SK-N-SH treated with all-trans-retinoic acid at 6 μM for 48 hours (cell line): ENCODE results near the gene PASK.

ENCODE experiments used
- ATAC-seq: fragments of 200-7000 bp; cut with Tn5 transposase; 3 replicates; pipeline ENCODE4 v1.9.1; 2020; ENCODE audit warnings: mild to moderate bottlenecking, moderate library complexity
- ARNTL ChIP-seq: fragments of 450-650 bp; formaldehyde crosslinking; IDR thresholded peaks from 2 replicates; pipeline ENCODE4 v1.5.0; 2020; ENCODE audit warnings: low read depth, mild to moderate bottlenecking, moderate library complexity, borderline replicate concordance
- BACH2 ChIP-seq: fragments of 250-450 bp; sonication (Bioruptor Pico); IDR thresholded peaks from 2 replicates; pipeline ENCODE4 v1.9.0; 2021; ENCODE audit warnings: mild to moderate bottlenecking, borderline replicate concordance
- CREB5 ChIP-seq: fragments of 250-450 bp; sonication (Bioruptor Pico); IDR thresholded peaks from 2 replicates; pipeline ENCODE4 v1.5.1; 2020; ENCODE audit warnings: low read depth, mild to moderate bottlenecking, moderate library complexity
- CSDC2 ChIP-seq: fragments of 250-450 bp; sonication (Bioruptor Pico); IDR thresholded peaks from 2 replicates; pipeline ENCODE4 v1.5.0; 2020; ENCODE audit warnings: mild to moderate bottlenecking, moderate library complexity
- ESRRG ChIP-seq: fragments of 250-450 bp; sonication (Bioruptor Pico); IDR thresholded peaks from 2 replicates; pipeline ENCODE4 v1.6.1; 2021; ENCODE audit warnings: mild to moderate bottlenecking
- GLIS3 ChIP-seq: fragments of 250-450 bp; sonication (Bioruptor Pico); IDR thresholded peaks from 2 replicates; pipeline ENCODE4 v1.5.0; 2020; ENCODE audit warnings: mild to moderate bottlenecking, moderate library complexity
- OSR1 ChIP-seq: fragments of 250-450 bp; sonication (Bioruptor Pico); IDR thresholded peaks from 2 replicates; pipeline ENCODE4 v1.8.0; 2022; ENCODE audit warnings: moderate library complexity, mild to moderate bottlenecking, inconsistent platforms
- PATZ1 ChIP-seq: fragments of 250-450 bp; sonication (Bioruptor Pico); IDR thresholded peaks from 2 replicates; pipeline ENCODE4 v1.8.0; 2020; ENCODE audit warnings: mild to moderate bottlenecking, moderate library complexity, borderline replicate concordance
- POU6F1 ChIP-seq: fragments of 250-450 bp; sonication (Bioruptor Pico); IDR thresholded peaks from 2 replicates; pipeline ENCODE4 v1.8.0; 2021; ENCODE audit warnings: low read depth, mild to moderate bottlenecking, moderate library complexity, borderline replicate concordance
- PPARA ChIP-seq: fragments of 250-450 bp; sonication (Bioruptor Pico); IDR thresholded peaks from 2 replicates; pipeline ENCODE4 v1.5.0; 2020; ENCODE audit warnings: mild to moderate bottlenecking, borderline replicate concordance
- RARB ChIP-seq: fragments of 250-450 bp; sonication (Bioruptor Pico); IDR thresholded peaks from 2 replicates; pipeline ENCODE4 v1.8.0; 2021; ENCODE audit warnings: mild to moderate bottlenecking, moderate library complexity
- SNAI2 ChIP-seq: fragments of 250-450 bp; sonication (Bioruptor Pico); IDR thresholded peaks from 2 replicates; pipeline ENCODE4 v1.5.0; 2020; ENCODE audit warnings: mild to moderate bottlenecking, moderate library complexity
- TCF4 ChIP-seq: fragments of 250-450 bp; sonication (Bioruptor Pico); IDR thresholded peaks from 2 replicates; pipeline ENCODE4 v1.8.0; 2021; ENCODE audit warnings: mild to moderate bottlenecking, moderate library complexity, borderline replicate concordance
- TOX ChIP-seq: fragments of 250-450 bp; sonication (Bioruptor Pico); IDR thresholded peaks from 2 replicates; pipeline ENCODE4 v1.8.0; 2021; ENCODE audit warnings: mild to moderate bottlenecking, moderate library complexity, borderline replicate concordance
- TSHZ2 ChIP-seq: fragments of 250-450 bp; sonication (Bioruptor Pico); IDR thresholded peaks from 2 replicates; pipeline ENCODE4 v1.5.0; 2020; ENCODE audit warnings: mild to moderate bottlenecking, moderate library complexity
- ZC3H10 ChIP-seq: fragments of 250-450 bp; sonication (Bioruptor Pico); IDR thresholded peaks from 2 replicates; pipeline ENCODE4 v1.5.1; 2021; ENCODE audit warnings: mild to moderate bottlenecking, moderate library complexity
- ZFP3 ChIP-seq: fragments of 250-450 bp; sonication (Bioruptor Pico); IDR thresholded peaks from 2 replicates; pipeline ENCODE4 v1.5.0; 2020; ENCODE audit warnings: mild to moderate bottlenecking, moderate library complexity
- ZFP30 ChIP-seq: fragments of 450-650 bp; formaldehyde crosslinking; IDR thresholded peaks from 2 replicates; pipeline ENCODE4 v1.5.0; 2022; ENCODE audit warnings: mild to moderate bottlenecking, moderate library complexity
- ZNF565 ChIP-seq: fragments of 450-650 bp; formaldehyde crosslinking; conservative IDR thresholded peaks from 2 replicates; pipeline ENCODE4 v1.5.0; 2020; ENCODE audit warnings: low read depth, mild to moderate bottlenecking, moderate library complexity
- ZNF70 ChIP-seq: fragments of 450-650 bp; formaldehyde crosslinking; IDR thresholded peaks from 2 replicates; pipeline ENCODE4 v1.5.0; 2020; ENCODE audit warnings: mild to moderate bottlenecking, moderate library complexity
- ZNF8 ChIP-seq: fragments of 450-650 bp; formaldehyde crosslinking; IDR thresholded peaks from 2 replicates; pipeline ENCODE4 v1.5.0; 2020; ENCODE audit warnings: mild to moderate bottlenecking, moderate library complexity
- TF ChIP-seq, protein P1 (sequence below): fragments of 250-450 bp; sonication (Bioruptor Pico); IDR thresholded peaks from 2 replicates; pipeline ENCODE4 v1.5.1; 2021; ENCODE audit warnings: mild to moderate bottlenecking, moderate library complexity

PASK gene

GRCh38 chr2:241182531-241183133, 33.4 kb upstream of the PASK start:
- no peak for ATAC-seq
- TF ChIP-seq SNAI2 (CRISPR knock-in tag) = no peak
- no peak for TF ChIP-seq ZFP3
- no peak for TF ChIP-seq PATZ1 (CRISPR knock-in tag)
- no peak for TF ChIP-seq OSR1 (CRISPR knock-in tag)
- no peak for TF ChIP-seq TOX (CRISPR knock-in tag)
- no peak for TF ChIP-seq TSHZ2 (CRISPR knock-in tag)
- TF ChIP-seq POU6F1 (CRISPR knock-in tag) = no peak
- TF ChIP-seq ZNF565 = no peak
- no peak for TF ChIP-seq ZNF70
- TF ChIP-seq ZFP30 = no peak
- TF ChIP-seq ARNTL (CRISPR knock-in tag) = no peak
- no peak for TF ChIP-seq GLIS3 (CRISPR knock-in tag)

GRCh38 chr2:241182126-241182525, 32.9 kb upstream of the PASK start:
- no peak for TF ChIP-seq ZFP3
- no peak for TF ChIP-seq PPARA (CRISPR knock-in tag)
- no peak for TF ChIP-seq RARB (CRISPR knock-in tag)
- TF ChIP-seq ARNTL (CRISPR knock-in tag) = no peak
- TF ChIP-seq ZC3H10 (CRISPR knock-in tag) = no peak
- no peak for TF ChIP-seq CREB5 (CRISPR knock-in tag)
- no peak for TF ChIP-seq ZNF70
- TF ChIP-seq OSR1 (CRISPR knock-in tag) = no peak
- no peak for TF ChIP-seq ZNF8 (CRISPR knock-in tag)
- no peak for TF ChIP-seq SNAI2 (CRISPR knock-in tag)
- TF ChIP-seq TCF4 (CRISPR knock-in tag) = no peak
- TF ChIP-seq CSDC2 = no peak
- TF ChIP-seq ESRRG (CRISPR knock-in tag) = no peak
- no peak for TF ChIP-seq POU6F1 (CRISPR knock-in tag)
- no peak for TF ChIP-seq TSHZ2 (CRISPR knock-in tag)
- no peak for TF ChIP-seq ZNF565
- TF ChIP-seq BACH2 = no peak
- TF ChIP-seq, protein P1, sequence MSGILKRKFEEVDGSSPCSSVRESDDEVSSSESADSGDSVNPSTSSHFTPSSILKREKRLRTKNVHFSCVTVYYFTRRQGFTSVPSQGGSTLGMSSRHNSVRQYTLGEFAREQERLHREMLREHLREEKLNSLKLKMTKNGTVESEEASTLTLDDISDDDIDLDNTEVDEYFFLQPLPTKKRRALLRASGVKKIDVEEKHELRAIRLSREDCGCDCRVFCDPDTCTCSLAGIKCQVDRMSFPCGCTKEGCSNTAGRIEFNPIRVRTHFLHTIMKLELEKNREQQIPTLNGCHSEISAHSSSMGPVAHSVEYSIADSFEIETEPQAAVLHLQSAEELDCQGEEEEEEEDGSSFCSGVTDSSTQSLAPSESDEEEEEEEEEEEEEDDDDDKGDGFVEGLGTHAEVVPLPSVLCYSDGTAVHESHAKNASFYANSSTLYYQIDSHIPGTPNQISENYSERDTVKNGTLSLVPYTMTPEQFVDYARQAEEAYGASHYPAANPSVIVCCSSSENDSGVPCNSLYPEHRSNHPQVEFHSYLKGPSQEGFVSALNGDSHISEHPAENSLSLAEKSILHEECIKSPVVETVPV (CRISPR knock-in tag) = no peak
- TF ChIP-seq PATZ1 (CRISPR knock-in tag) = no peak

More at GRCh38 chr2:241182126-241182525, 32.9 kb upstream of the PASK start:
- no peak for ATAC-seq
